ENCODE measurements around the gene ETV7. TPM values are rescaled to one million over a fixed set of nuclear protein-coding genes. Genes with fewer than 3 reads are reported as not detected.

Gene ETV7
- 0.46 and 0.96 TPM in 2 replicates for total RNA-seq
- 1.1 TPM for total RNA-seq (2013)
- polyA plus RNA-seq = 0.79 and 2.0 TPM in 2 replicates
- polyA minus RNA-seq = 0.78 and 2.1 TPM in 2 replicates

DNA sequence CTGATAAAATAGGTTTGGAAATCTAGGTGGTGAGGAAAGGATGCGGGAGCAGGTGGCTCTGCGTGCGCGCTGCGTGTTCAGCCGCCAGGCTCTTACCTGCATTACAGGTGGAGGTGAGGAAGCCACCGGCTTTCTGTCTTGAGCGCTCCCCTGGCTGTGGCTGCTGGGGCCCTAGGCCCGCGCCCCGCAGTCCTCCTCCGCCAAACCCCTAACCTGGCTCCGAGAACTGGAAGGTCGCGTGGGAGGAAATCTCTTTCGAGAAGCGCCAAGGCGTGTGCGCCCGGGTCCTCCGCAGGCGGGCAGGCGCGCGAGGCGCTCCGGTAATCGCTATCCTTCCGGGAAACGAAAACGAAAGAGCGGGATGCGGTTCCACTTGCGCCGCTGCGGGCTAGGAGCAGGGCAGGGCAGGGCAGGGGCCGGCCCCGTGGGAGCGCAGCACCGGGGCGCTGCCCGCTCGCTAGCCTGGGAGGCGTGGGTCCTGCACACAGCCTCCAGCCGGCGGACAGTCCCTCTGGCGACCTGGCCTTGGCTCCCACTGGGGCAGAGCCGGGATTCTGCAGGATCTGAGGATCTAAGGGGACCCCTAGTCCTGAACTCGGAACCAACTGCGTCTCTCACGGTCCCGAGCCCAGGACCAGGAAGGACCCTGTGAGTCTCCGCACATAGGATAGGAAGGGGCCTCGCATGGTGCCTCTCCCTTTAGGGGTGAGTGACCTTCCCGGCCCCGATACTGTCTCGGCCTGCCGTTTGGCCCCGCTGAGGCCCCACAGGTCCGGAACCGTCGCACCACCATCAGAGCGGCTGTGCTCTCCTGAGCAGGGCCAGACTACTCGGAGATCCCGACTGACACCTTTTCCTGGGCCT, at the start of gene ETV7:
ETV7 (minus strand) TSS at position 230 of the 864 bp plus-strand sequence; CDS start at position 102, 128 bp downstream.
- H3K27ac ChIP-seq (ENCODE audit: low read length in 2 of 2) = peak within 1 kb of the TSS in 1 of 2 donors; percentile 28
- POLR2A ChIA-PET = no interaction called here
- intact Hi-C loops (cut with micrococcal nuclease) = no loop called here

DNA sequence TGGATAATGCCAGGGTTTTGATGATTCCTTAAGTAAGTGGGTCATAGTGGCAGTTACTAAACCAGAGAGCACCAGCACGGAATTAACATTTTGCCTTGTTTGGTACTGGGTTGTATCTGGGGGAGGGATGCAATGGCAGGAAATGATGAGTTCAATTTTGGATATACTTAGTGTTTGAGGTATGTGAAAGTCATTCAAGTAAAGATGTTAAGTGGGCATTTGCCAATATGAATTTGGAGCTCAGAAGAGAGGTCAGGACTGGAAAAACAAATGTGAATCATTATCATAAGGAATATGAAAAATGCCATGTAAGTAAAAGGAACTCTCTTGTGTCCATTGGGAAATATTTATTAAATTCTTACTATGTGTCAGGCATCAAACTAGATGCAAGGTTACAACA, 49.0 kb upstream of the ETV7 start:
- 90% methylated on average over 1 of the region's 1 CpG for WGBS (ENCODE audit: insufficient coverage)
- H3K9me3 Mint-ChIP-seq (ENCODE audit: insufficient read depth) = no peaks in the 10 kb centered on the region
- peaks cover 6% of the 10 kb centered on the region for H3K4me1 Mint-ChIP-seq

More for the DNA sequence above, at the start of gene ETV7:
- Mint-ChIP-seq H3K9me3 (ENCODE audit: insufficient read depth) (no peaks in the 10 kb centered on the region), H3K4me3 (peak within 1 kb of the TSS; percentile 87), H3K27me3 (peaks cover 41% of the 10 kb centered on the region), H3K27ac (no peak within 1 kb of the TSS), H3K4me1 (peaks cover 30% of the 10 kb centered on the region)
- peak within 1 kb of the TSS; percentile 56 to 74 (median 67) for H3K4me3 ChIP-seq (ENCODE audit: control extremely low read depth in 1 of 5, extremely low read depth in 1 of 5, insufficient read depth in 1 of 5, low read depth in 2 of 5, low read length in 4 of 5)
- no peaks in the 10 kb centered on the region for H4K20me1 ChIP-seq (ENCODE audit: control insufficient read depth, insufficient read depth, low read length, poor library complexity, severe bottlenecking)
- peaks cover 20 to 29% of the 10 kb centered on the region in 2 donors for H3K4me1 ChIP-seq (ENCODE audit: control insufficient read depth in 2 of 2, insufficient read depth in 2 of 2, low read length in 2 of 2)
- H3K4me2 ChIP-seq (replicated peaks; ENCODE audit: low read depth, low read length, poor library complexity, severe bottlenecking) = peak within 1 kb of the TSS; percentile 90
- no peaks in the 10 kb centered on the region for H3K36me3 ChIP-seq (replicated peaks in 1 of 2; ENCODE audit: control extremely low read depth in 1 of 2, control insufficient read depth in 1 of 2, extremely low read depth in 1 of 2, insufficient read depth in 2 of 2, low read length in 1 of 2)
- 1% methylated on average over 62 of the region's 65 CpGs for WGBS (ENCODE audit: insufficient coverage)
- peak; percentile 47 for ATAC-seq (ENCODE audit: low read depth)
- peak within 1 kb of the TSS; percentile 83 for H2AFZ ChIP-seq (ENCODE audit: insufficient read depth, low read depth, low read length, poor library complexity, severe bottlenecking)
- CTCF ChIA-PET = no interaction called here
- no peaks in the 10 kb centered on the region for H3K9me3 ChIP-seq (ENCODE audit: control extremely low read depth in 1 of 3, control insufficient read depth in 2 of 3, insufficient read depth in 1 of 3, low read length in 2 of 3)
- H3K79me2 ChIP-seq (ENCODE audit: control insufficient read depth, insufficient read depth, low read length) = no peaks in the 10 kb centered on the region
- peaks cover 0 to 38% (median 14%) of the 10 kb centered on the region in 4 experiments for H3K27me3 ChIP-seq (replicated peaks in 1 of 4; ENCODE audit: control extremely low read depth in 1 of 4, control insufficient read depth in 3 of 4, insufficient read depth in 4 of 4, low read length in 3 of 4)
- H3K9ac ChIP-seq (ENCODE audit: low read length) = peak within 1 kb of the TSS; percentile 70
- DNase-seq = peak; percentile 57
- TF ChIP-seq, protein P1, sequence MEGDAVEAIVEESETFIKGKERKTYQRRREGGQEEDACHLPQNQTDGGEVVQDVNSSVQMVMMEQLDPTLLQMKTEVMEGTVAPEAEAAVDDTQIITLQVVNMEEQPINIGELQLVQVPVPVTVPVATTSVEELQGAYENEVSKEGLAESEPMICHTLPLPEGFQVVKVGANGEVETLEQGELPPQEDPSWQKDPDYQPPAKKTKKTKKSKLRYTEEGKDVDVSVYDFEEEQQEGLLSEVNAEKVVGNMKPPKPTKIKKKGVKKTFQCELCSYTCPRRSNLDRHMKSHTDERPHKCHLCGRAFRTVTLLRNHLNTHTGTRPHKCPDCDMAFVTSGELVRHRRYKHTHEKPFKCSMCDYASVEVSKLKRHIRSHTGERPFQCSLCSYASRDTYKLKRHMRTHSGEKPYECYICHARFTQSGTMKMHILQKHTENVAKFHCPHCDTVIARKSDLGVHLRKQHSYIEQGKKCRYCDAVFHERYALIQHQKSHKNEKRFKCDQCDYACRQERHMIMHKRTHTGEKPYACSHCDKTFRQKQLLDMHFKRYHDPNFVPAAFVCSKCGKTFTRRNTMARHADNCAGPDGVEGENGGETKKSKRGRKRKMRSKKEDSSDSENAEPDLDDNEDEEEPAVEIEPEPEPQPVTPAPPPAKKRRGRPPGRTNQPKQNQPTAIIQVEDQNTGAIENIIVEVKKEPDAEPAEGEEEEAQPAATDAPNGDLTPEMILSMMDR (IDR thresholded peaks at IDR 0.05) = no peak
- TF ChIP-seq EZH2 (IDR thresholded peaks at IDR 0.05; ENCODE audit: borderline replicate concordance, insufficient read depth, low read depth, low read length, poor library complexity, severe bottlenecking) = no peak

More for the DNA sequence above, 49.0 kb upstream of the ETV7 start:
- CTCF ChIA-PET = no interaction called here
- Histone ChIP-seq H3K9ac (ENCODE audit: low read length) (no peak overlapping the region), H3K4me2 (replicated peaks; ENCODE audit: low read depth, low read length, poor library complexity, severe bottlenecking) (no peak overlapping the region), H3K4me1 (ENCODE audit: control insufficient read depth in 2 of 2, insufficient read depth in 2 of 2, low read length in 2 of 2) (peaks cover 3 to 4% of the 10 kb centered on the region in 2 donors), H3K9me3 (ENCODE audit: control extremely low read depth in 1 of 3, control insufficient read depth in 2 of 3, insufficient read depth in 1 of 3, low read length in 2 of 3) (no peaks in the 10 kb centered on the region), H3K36me3 (replicated peaks in 1 of 2; ENCODE audit: control extremely low read depth in 1 of 2, control insufficient read depth in 1 of 2, extremely low read depth in 1 of 2, insufficient read depth in 2 of 2, low read length in 1 of 2) (no peaks in the 10 kb centered on the region), H3K27ac (ENCODE audit: low read length in 2 of 2) (no peak overlapping the region), H4K20me1 (ENCODE audit: control insufficient read depth, insufficient read depth, low read length, poor library complexity, severe bottlenecking) (no peaks in the 10 kb centered on the region), H3K27me3 (replicated peaks in 1 of 4; ENCODE audit: control extremely low read depth in 1 of 4, control insufficient read depth in 3 of 4, insufficient read depth in 4 of 4, low read length in 3 of 4) (no peaks in the 10 kb centered on the region), H2AFZ (ENCODE audit: insufficient read depth, low read depth, low read length, poor library complexity, severe bottlenecking) (no peak overlapping the region), H3K4me3 (ENCODE audit: control extremely low read depth in 1 of 5, extremely low read depth in 1 of 5, insufficient read depth in 1 of 5, low read depth in 2 of 5, low read length in 4 of 5) (no peak overlapping the region), H3K79me2 (ENCODE audit: control insufficient read depth, insufficient read depth, low read length) (no peaks in the 10 kb centered on the region)
- no peak overlapping the region for H3K4me3 Mint-ChIP-seq
- no peak for ATAC-seq (ENCODE audit: low read depth)
- no peak overlapping the region for H3K27ac Mint-ChIP-seq
- intact Hi-C loops (cut with micrococcal nuclease) = no loop called here
- no peak for DNase-seq
- H3K27me3 Mint-ChIP-seq = no peaks in the 10 kb centered on the region
- TF ChIP-seq EZH2 (IDR thresholded peaks at IDR 0.05; ENCODE audit: borderline replicate concordance, insufficient read depth, low read depth, low read length, poor library complexity, severe bottlenecking) = no peak
- TF ChIP-seq, protein P1 (IDR thresholded peaks at IDR 0.05) = no peak
- POLR2A ChIA-PET = no interaction called here

Measured in B cell (primary cell).